NCI-H1105 treated with DMSO at 0.1 percent for 48 hours (cell line): ENCODE results near the gene KCNIP4.

ENCODE experiments used
- DNase-seq: peaks from one replicate; lab custom pipeline; 2025; lab: John Stamatoyannopoulos, UW

KCNIP4 gene

DNA sequence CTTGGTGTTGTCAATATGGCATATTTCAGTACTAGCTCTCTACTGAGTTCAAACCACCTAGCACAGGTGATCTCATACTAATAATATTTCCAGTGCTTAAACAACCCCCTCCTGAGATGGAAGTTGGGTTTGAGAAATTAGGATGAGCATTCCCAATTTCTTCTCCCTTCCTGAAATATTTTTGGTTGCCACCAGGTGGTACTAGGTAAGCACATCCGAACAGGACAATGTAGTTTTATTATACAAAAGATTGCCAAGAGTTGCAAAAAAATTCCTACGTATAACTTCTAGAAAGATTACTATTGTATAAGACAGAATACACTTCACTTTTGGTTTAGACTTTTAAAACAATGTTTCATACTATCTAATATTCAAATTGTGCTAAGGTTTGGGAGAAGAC lies 763.8 kb downstream of the KCNIP4 start:
- no peak for DNase-seq

DNA sequence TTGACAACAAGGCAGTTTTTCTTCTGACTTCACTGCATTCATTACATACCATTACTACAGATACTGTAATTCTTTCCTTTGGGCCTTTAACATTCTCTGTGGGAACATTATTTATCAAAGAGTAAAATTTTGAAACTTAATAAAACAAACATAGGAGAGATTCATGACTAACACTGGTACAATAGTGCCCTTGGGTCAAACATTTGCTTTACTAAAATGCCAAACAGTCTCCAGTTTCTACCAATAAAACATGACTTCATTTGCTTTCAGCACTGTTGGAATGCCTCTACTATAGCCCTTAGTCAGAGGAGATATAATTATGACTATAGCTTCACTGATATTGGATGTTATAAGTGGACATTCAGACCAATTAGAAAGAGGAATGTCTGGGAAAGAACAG lies 766.9 kb downstream of the KCNIP4 start:
- DNase-seq = no peak

- no peak for DNase-seq
These were observed 770.7 kb downstream of the KCNIP4 start for GRCh38 chr4:21177871-21178270.

GRCh38 chr4:21177092-21177491 lies 771.5 kb downstream of the KCNIP4 start:
- no peak for DNase-seq

DNA sequence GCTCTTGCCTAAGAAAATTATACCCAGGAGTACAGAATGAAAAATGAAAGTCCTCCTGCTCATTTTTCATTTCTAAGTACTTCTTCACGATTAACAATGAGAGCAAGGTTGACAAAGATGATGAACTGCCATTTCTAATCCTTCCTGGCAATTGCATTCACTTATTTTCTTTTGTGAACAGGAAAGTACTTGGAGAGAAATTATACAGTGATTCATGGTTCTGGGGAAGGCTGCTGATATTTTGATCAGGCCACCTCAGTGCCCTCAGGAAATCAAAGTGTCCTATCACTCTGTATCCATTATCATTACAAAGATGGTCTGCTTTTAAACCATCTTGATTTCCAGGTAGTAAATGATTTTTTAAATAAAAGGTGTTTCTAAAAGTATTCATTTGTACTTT lies 780.9 kb downstream of the KCNIP4 start:
- no peak for DNase-seq

DNA sequence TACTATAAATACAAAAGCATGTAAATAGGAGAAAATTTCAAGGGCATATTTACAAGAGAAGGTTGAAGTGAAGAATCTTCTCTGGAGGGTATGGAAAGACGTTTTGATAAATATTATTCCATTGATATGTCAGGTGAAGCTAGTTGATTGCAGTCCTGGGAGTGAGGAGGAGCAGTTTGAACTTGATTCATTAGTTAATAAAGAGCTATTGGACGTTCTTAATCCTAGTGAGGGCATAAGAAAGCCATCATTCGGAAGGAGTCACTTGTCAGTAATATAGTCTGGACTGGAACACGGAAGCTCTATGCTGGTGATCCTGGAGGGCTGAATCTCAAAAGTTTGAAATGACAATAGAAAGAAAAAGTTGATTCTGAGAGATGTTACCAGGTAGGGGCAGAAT lies 793.2 kb downstream of the KCNIP4 start:
- no peak for DNase-seq

- DNase-seq = no peak
These were observed 809.2 kb downstream of the KCNIP4 start for GRCh38 chr4:21139327-21139726.

DNA sequence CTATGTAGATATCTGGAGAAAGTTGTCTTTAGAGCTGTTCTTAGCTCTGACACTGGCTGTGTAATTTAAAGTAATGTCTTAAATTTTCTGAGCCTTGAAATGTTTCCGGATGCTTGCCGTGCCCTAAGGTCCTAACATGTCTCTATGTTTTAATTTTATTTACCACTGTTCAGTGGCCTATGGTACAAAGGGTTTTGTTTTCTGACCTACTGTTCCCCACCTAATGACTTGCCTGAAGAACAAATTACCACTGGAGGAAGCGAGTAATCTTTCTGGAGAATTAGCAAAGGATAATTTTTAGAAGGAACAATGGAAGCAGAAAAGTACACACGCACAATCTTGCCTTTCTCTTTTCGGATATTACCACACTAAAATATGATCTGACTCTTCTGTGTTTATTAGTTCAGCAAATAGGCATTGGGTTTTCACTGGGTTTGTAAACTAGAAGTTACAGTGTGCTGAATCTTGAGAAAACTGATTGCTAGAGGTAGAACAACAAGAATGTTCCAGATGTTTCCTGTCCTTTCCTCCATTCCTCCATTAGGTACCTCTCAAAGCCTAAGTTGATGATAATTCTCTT lies 812.4 kb downstream of the KCNIP4 start:
- no peak for DNase-seq

DNA sequence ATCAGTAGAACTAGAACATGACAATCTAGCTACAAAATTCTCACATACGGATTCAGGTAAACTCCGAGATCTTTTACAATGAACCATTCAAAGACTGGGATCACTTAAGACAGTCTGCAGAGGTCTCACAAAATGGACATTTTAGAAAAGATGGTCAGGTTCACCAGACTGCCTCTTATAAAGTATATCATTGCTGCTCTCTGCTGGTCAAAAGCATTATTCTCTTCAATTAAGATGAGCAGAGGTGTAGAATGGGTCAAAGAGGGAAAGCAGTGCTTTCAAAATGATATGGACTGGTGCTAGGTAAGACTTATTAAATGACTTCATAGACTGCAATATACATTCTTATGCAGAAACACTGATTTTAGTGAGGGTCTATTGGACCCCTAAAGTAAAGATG lies 813.6 kb downstream of the KCNIP4 start:
- peak; percentile 43 for DNase-seq

GRCh38 chr4:21130606-21131005 lies 818.0 kb downstream of the KCNIP4 start:
- DNase-seq = no peak

DNA sequence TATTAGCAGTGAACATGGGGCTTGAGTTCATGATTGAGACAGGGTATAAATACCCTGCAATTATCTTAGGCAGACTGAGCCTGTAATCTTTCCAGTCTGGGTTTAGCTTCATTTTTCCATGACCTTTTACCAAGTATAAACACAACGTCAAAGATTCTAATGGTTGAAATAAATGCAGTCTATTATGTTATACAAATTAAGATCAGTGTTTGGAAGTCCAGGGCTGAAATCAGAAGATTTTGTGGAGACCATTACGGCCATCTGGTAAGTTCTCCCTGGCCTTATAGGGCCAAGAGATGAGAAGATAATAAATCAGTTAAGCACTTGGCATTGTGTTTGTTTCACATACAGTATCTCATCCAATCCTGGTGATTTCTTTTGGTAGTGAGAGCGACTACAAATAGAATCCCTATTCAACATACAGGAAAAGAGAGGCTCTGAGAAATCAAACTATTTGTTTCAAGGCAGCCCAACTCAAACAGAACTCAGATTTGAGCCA lies 822.5 kb downstream of the KCNIP4 start:
- DNase-seq = no peak

DNA sequence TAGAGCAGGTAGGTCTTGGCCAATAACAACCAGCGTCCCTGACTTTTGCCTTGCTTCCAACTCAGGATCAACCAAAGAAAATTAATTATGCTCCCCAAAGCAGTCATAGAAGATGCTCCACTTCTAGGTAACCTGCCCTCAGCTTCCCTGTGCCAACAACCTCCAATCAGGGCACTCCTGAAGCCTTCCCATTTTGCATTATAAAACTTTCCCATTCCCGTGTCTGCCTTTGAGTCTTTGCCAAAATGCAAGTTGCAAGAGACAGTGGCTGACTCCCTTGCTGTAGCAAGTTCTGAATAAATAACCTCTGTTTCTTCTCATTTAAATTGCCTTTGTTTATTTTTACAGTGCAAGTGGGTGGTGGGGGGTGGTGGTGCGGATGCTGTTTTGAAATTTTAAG lies 830.3 kb downstream of the KCNIP4 start:
- no peak for DNase-seq

DNA sequence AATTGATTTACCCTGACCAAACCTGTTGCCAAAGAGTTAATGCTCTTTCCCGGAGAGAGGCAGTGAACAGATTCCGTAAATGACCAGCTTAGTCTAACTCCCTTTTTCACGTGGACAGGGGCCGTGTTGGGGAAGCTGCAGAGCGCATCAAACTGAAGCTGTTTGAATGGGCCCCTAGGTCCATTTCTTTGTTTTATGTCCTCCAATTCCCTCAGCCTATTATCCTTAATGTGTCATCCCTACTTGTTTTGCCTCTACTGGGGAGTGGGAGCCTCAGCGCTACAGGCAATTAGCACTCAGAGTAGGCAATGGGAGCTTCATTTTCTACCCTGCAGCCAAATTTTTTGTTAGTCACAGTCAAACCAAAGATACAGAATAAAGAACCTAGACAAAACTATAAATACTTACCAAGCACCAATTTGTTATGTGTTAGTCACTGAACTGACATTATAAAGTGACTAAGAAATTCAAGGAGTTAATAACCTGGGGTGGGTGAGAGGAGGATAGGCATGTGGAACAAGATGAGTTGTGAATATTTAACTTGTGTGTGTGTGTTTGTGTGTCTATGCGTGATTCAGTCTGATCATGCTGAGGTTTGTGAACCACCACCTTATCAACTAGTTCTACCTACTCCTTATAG lies 830.9 kb downstream of the KCNIP4 start:
- DNase-seq = no peak

DNA sequence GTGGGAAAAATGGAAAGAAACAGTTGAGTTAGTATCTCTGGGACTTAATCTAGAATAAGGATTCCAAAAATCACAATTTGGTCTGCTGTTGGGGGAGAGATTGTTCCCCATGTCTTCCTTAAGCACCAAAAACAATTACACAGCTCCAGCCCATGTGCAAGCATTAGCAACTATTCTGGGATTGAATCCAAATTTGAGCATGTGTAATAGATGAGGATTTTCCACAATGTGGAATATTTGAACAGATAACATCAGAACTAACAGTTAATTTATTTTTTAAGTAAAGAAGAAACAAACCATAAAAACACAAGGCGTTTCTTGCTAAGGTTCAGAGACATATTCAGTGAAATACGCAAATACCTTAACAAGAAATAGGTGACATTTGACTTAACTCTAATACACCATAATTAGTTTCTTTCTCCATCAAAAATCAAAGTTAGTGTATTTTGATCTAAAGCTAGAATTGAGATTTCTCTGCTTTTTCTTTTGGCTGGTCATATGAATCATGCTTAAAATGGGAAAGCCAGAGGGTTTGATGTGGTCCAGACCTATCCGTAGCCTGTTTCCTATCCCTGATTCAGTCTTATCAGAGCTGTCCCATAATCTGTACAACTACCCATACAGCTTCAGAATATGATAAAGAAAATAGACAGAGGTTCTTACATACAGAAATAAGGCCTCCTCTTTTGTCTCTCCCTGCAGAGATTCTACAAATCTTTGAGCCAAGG lies 834.9 kb downstream of the KCNIP4 start:
- no peak for DNase-seq

DNA sequence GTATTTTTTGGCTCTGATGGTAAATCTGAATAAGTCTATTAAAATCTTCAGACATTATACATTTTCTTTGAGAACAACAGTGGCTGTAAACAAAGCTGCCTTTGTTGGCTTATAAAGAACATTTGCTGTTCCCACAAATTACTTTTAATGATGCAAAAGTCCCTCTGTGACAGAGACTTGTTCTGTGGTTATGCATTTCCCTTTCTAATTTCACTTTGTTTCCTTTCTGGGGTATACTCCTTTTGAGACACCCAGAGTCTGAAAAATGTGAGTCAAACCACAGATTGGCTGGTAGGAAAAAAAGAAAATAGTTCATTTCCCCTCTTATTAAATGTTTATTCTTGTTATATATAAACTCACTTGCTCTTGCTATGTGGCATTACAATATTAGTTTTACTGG lies 845.9 kb downstream of the KCNIP4 start:
- DNase-seq = no peak

DNA sequence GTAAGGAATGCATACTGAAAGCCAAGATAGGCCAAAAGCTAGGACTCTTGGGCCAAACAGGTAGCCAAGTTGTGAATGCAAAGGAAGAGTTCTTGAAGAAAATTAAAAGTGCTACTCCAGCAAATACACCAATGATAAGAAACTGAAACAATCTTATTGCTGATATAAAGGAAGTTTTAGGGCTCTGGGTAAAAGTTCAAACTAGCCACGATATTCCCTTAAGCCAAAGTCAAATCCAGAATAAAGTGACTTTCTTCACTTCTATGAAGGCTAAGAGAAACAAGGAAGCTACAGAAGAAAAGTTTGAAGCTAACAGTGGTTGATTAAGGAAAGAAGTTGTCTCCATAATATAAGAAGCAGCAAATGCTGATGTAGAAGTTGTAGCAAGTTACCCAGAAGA lies 850.7 kb downstream of the KCNIP4 start:
- no peak for DNase-seq

DNA sequence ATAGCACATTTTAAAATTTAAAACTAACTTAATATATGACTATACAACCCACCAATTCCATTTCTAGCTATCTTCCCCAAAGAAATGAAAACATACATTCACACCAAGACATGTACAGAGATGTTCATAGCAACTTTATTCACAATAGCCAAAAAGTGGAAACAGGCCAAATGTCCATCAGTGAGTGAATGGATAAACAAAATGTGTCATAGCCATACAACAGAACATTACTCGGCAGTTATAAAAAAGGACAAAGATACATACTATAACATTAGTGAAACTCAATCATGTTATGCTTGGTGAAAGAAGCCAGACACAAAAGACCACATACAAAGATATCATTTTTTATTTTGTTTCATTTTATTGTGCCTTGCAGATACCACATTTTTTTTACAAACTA lies 851.5 kb downstream of the KCNIP4 start:
- no peak for DNase-seq

- no peak for DNase-seq
These were observed 856.0 kb downstream of the KCNIP4 start for GRCh38 chr4:21092531-21092930.

GRCh38 chr4:21090094-21090666 lies 858.4 kb downstream of the KCNIP4 start:
- no peak for DNase-seq

- DNase-seq = no peak
These were observed 865.2 kb downstream of the KCNIP4 start for GRCh38 chr4:21083413-21083812.

DNA sequence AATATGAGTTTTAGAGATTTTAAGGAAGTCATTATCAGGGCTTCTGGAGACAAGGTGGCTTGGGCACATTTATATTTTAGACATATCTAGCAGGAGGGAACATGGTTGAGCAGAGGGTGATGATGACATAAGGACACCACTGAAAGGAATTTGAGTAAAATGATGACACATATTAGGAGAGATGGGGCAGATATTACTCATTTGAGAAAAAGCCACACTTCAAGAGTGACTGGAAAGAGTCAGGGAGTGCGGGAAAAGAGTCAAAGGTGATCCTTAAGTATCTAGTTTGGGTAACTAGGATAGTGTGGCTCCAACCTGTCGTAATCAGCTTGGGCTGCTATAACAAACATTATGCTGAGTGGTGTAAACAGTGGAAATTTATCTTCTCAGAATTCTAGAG lies 870.6 kb downstream of the KCNIP4 start:
- DNase-seq = no peak

DNA sequence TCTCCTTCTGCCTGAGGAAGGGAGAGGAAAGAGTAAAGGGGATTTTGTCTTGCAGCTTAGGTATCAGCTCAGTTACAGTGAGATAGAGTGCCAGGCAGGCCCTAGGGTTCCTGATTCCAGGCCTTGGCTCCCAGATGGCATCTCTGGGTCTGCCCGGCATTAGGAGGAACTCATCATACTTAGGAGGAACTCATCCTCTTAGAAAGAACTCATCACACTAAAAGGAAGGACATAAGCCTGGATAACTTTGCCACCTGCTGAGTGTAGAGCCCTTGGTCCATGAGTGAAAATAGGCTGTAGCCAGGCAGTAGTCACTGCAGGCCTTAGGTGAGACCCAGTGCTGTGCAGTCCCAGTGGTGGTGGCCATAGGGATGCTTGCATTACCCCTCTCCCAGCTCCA lies 881.2 kb downstream of the KCNIP4 start:
- DNase-seq = no peak

DNA sequence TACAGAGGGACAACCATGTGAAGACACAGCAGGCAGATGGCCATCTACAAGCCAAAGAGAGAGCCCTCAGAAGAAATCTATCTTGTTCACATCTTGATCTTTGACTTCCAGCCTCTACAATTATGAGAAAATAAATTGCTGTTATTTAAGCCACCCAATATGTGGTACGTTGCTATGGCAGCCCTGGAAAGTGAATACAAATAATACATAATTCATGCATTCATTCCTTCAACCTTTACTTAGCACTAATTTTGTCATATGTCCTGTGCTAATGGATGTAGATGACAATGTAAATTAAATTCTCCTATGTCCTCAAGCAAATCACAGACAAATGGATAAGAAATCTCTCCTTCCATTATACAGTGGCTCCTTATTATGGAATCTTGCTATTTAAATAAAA lies 886.7 kb downstream of the KCNIP4 start:
- no peak for DNase-seq
